Tibial nerve (tissue), 3 donors: Measurements from ENCODE around the gene FAM110D.

Experiments used
- CTCF ChIP-seq, 5 experiments: fragments of 200-600 bp in 3 of 5; fragments of 450-650 bp in 2 of 5; sonication (generic) in 3 of 5; IDR thresholded peaks; one replicate each; pipeline ENCODE4 v1.5.1; 2016 to 2019; ENCODE audit warnings: antibody characterized with exemption in 5 of 5, mild to moderate bottlenecking in 3 of 5, moderate library complexity in 2 of 5
- POLR2A ChIP-seq, 2 donors: fragments of 450-650 bp; IDR thresholded peaks; one replicate each; pipeline ENCODE4 v1.6.1; 2017; ENCODE audit warnings: antibody characterized with exemption in 2 of 2, mild to moderate bottlenecking in 2 of 2, moderate library complexity in 2 of 2

- TF ChIP-seq CTCF (IDR thresholded peaks at IDR 0.05) = no peak
- no peak for TF ChIP-seq POLR2A (IDR thresholded peaks at IDR 0.05)
Measured at GRCh38 chr1:26148887-26149286, 10.0 kb upstream of the FAM110D start.
